GM23338 (cell line): Measurements from ENCODE around the gene SCN1B.

Source experiments
- CREB1 ChIP-seq: fragments of 250-450 bp; sonication (Bioruptor Pico); IDR thresholded peaks from 2 replicates; pipeline ENCODE4 v1.5.0; 2020; ENCODE audit warnings: low read depth, mild to moderate bottlenecking, moderate library complexity
- CTCF ChIP-seq, 2 experiments: fragments of 200-600 bp in 1 of 2; sonication (generic) in 1 of 2; conservative IDR thresholded peaks; 2 replicates each; pipeline versions ENCODE4 v1.5.1 to v1.6.1; 2016 to 2017; ENCODE audit warnings: antibody characterized with exemption in 2 of 2, low read depth in 2 of 2, mild to moderate bottlenecking in 2 of 2, moderate library complexity in 1 of 2
- ETS1 ChIP-seq: IDR thresholded peaks from 2 replicates; pipeline ENCODE4 v1.6.1; 2016; ENCODE audit warnings: antibody characterized with exemption
- EZH2 ChIP-seq: fragments of 200-600 bp; sonication (generic); IDR thresholded peaks from one replicate; pipeline ENCODE4 v1.8.0; 2017; ENCODE audit warnings: antibody characterized with exemption, mild to moderate bottlenecking, low read depth; ENCODE audit not compliant: unreplicated experiment
- EZH2phosphoT487 ChIP-seq: fragments of 200-600 bp; sonication (generic); IDR thresholded peaks from one replicate; pipeline ENCODE4 v1.8.1; 2018; ENCODE audit warnings: antibody characterized with exemption; ENCODE audit not compliant: unreplicated experiment
- JUNB ChIP-seq: IDR thresholded peaks from one replicate; pipeline ENCODE4 v1.6.1; 2016; ENCODE audit warnings: antibody characterized with exemption; ENCODE audit not compliant: unreplicated experiment
- NANOG ChIP-seq: IDR thresholded peaks from 2 replicates; pipeline ENCODE4 v1.6.1; 2016; ENCODE audit warnings: antibody characterized with exemption, borderline replicate concordance
- POLR2AphosphoS5 ChIP-seq: IDR thresholded peaks from 2 replicates; pipeline ENCODE4 v1.6.1; 2016; ENCODE audit warnings: antibody characterized with exemption, low read depth
- REST ChIP-seq: IDR thresholded peaks from one replicate; pipeline ENCODE4 v1.6.1; 2018; ENCODE audit warnings: antibody characterized with exemption; ENCODE audit not compliant: unreplicated experiment
- ZNF114 ChIP-seq: fragments of 250-450 bp; sonication (Bioruptor Pico); IDR thresholded peaks from 2 replicates; pipeline ENCODE4 v1.5.0; 2020; ENCODE audit warnings: mild to moderate bottlenecking, moderate library complexity
- ZNF462 ChIP-seq: fragments of 250-450 bp; sonication (Bioruptor Pico); IDR thresholded peaks from 2 replicates; pipeline ENCODE4 v1.5.0; 2020; ENCODE audit warnings: mild to moderate bottlenecking, moderate library complexity

GRCh38 chr19:35048911-35049411, 18.7 kb downstream of the SCN1B start:
- no peak for TF ChIP-seq CTCF (conservative IDR thresholded peaks at IDR 0.05; ENCODE audit: low read depth in 2 of 2)
- TF ChIP-seq REST, result no peak
- TF ChIP-seq POLR2AphosphoS5, result no peak
- no peak for TF ChIP-seq EZH2phosphoT487
- no peak for TF ChIP-seq EZH2
- no peak for TF ChIP-seq CREB1
- TF ChIP-seq ETS1, result no peak
- no peak for TF ChIP-seq NANOG
- no peak for TF ChIP-seq JUNB
- TF ChIP-seq ZNF114 (CRISPR knock-in tag), result no peak
- TF ChIP-seq ZNF462, result no peak
